Measurements from ENCODE around the gene SERPINI1. TPM values are rescaled to one million over a fixed set of nuclear protein-coding genes. Genes with fewer than 3 reads are reported as not detected.

Gene SERPINI1
- total and polyA plus RNA-seq, 2 of the 8 experiments (the other 6 are each of a cell fraction or from before 2014, with no cell fraction given), result 5.3 to 9.9 TPM

DNA sequence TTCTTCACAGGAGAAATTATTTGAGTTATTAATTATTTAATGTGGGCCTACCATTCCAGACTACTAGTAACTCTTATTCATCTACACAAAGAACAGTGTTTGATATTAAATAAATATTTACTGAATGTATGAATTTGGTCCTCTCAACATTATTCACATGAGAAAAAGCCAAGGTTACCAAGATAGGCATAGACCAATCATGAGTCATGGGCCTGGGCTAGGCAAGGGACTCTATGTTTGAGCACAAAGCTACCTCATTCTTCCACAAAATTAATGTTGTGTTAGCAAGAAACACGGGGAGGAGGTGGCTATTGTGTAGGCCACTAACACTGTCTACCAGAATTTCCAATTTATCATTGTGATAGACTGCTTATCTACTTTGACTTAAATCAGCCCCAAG, 115.7 kb downstream of the SERPINI1 start:
- no peak for TF ChIP-seq CEBPB (IDR thresholded peaks at IDR 0.05; ENCODE audit: low read depth, low read length)
- H3K9ac ChIP-seq (replicated peaks in 1 of 4; ENCODE audit: extremely low read depth in 1 of 4, low read depth in 3 of 4, low read length in 3 of 4), result no peak overlapping the region
- H3K27ac ChIP-seq (ENCODE audit: low read depth, low read length), result no peak overlapping the region
- no peak overlapping the region for H4K8ac ChIP-seq (ENCODE audit: extremely low read depth, insufficient read depth, low read length)
- CTCF ChIA-PET (ENCODE audit: partially characterized antibody), result interaction anchor here (1.6 kb wide), 1 partner anchor 471 kb away, joined by 3 read pairs; the partner anchor contains the start of gene ZBBX
- H2BK20ac ChIP-seq (ENCODE audit: low read length), result no peak overlapping the region
- H3K56ac ChIP-seq (replicated peaks; ENCODE audit: insufficient read length, low read depth, low read length), result no peak overlapping the region
- H3K4ac ChIP-seq (replicated peaks; ENCODE audit: insufficient read length, low read depth, low read length), result no peak overlapping the region
- H3K23ac ChIP-seq (ENCODE audit: insufficient read length), result no peak overlapping the region
- no peak overlapping the region for H2BK12ac ChIP-seq (ENCODE audit: low read depth, low read length)
- H2BK15ac ChIP-seq (ENCODE audit: low read length), result no peak overlapping the region
- H3K4me1 ChIP-seq (replicated peaks in 1 of 4; ENCODE audit: control insufficient read depth in 3 of 4, insufficient read depth in 4 of 4, low read length in 3 of 4), result no peaks in the 10 kb centered on the region
- no peaks in the 10 kb centered on the region for H3K27me3 ChIP-seq (replicated peaks in 1 of 4; ENCODE audit: control insufficient read depth in 3 of 4, extremely low read depth in 1 of 4, insufficient read depth in 3 of 4, low read length in 3 of 4)
- H3K79me2 ChIP-seq (ENCODE audit: control insufficient read depth in 1 of 2, insufficient read depth in 2 of 2, low read length in 2 of 2), result no peaks in the 10 kb centered on the region
- no peak overlapping the region for H4K91ac ChIP-seq (replicated peaks; ENCODE audit: insufficient read length, low read length)
- no peak overlapping the region for H2AFZ ChIP-seq (ENCODE audit: low read length)
- no peak overlapping the region for H3K14ac ChIP-seq (ENCODE audit: insufficient read length)
- no peaks in the 10 kb centered on the region for H3K9me3 ChIP-seq (ENCODE audit: insufficient read depth in 2 of 2, low read depth in 1 of 2, low read length in 1 of 2)
- H4K5ac ChIP-seq (ENCODE audit: insufficient read length, low read depth, low read length), result no peak overlapping the region
- no peak overlapping the region for H3K18ac ChIP-seq (ENCODE audit: extremely low read depth, low read length)
- H2BK5ac ChIP-seq (ENCODE audit: low read depth, low read length), result no peak overlapping the region
- H2AK5ac ChIP-seq (ENCODE audit: low read depth, low read length), result no peak overlapping the region
- no peak overlapping the region for H3K4me2 ChIP-seq (ENCODE audit: insufficient read depth in 1 of 2, low read depth in 2 of 2, low read length in 2 of 2)
- POLR2A ChIA-PET (ENCODE audit: partially characterized antibody), result no interaction called here
- H2BK120ac ChIP-seq (replicated peaks; ENCODE audit: low read depth, low read length), result no peak overlapping the region
- H3K4me3 ChIP-seq (ENCODE audit: extremely low read depth in 1 of 4, insufficient read depth in 2 of 4, low read depth in 3 of 4, low read length in 4 of 4), result no peak overlapping the region
- no peaks in the 10 kb centered on the region for H3K36me3 ChIP-seq (ENCODE audit: control insufficient read depth in 2 of 4, insufficient read depth in 4 of 4, low read length in 3 of 4)
- FAIRE-seq (no peak), DNase-seq (ENCODE audit: low read depth in 1 of 2, low spot score in 2 of 2) (no peak)
- no peaks in the 10 kb centered on the region for H4K20me1 ChIP-seq (replicated peaks in 1 of 2; ENCODE audit: control insufficient read depth in 1 of 2, insufficient read depth in 2 of 2, low read length in 2 of 2)
- WGBS, 2 experiments (ENCODE audit: extremely low coverage in 1 of 2, insufficient coverage in 1 of 2, insufficient read length in 1 of 2, insufficient replicate concordance in 2 of 2, low coverage in 1 of 2, low lambda C conversion rate in 2 of 2, missing lambda C conversion rate in 1 of 2), result 82% methylated on average over 1 of the region's 1 CpG; no CpG with 5 or more reads in 1 of the 2 experiments
- H3K23me2 ChIP-seq (ENCODE audit: low read depth, low read length), result no peaks in the 10 kb centered on the region
- no peaks in the 10 kb centered on the region for H3K79me1 ChIP-seq (ENCODE audit: low read depth, low read length)

Data from H1 (cell line).